B cell (primary cell): ENCODE data around the gene PDCD1LG2. TPM values are rescaled to one million over a fixed set of nuclear protein-coding genes. Genes with fewer than 3 reads are reported as not detected.

ENCODE experiments used
- ATAC-seq: fragments of 200-7000 bp; cut with Tn5 transposase; one replicate; pipeline ENCODE4 v1.10.0; 2021; ENCODE audit warnings: low read depth, mild to moderate bottlenecking, moderate number of reproducible peaks, moderate library complexity
- CTCF ChIA-PET: fragments of 350-600 bp; sonication (Branson Sonifier 250); formaldehyde crosslinking; loops from one replicate; lab custom pipeline; 2021; ENCODE audit warnings: antibody characterized with exemption, inconsistent platforms; lab: Charles Lee
- POLR2A ChIA-PET: fragments of 350-600 bp; sonication (Branson Sonifier 250); formaldehyde crosslinking; loops from one replicate; lab custom pipeline; 2021; ENCODE audit warnings: antibody characterized with exemption; lab: Charles Lee
- DNase-seq: peaks from one replicate; pipeline ENCODE4 v3.0.0; 2013
- H2AFZ ChIP-seq: 2 replicates; pipeline ENCODE4 v1.6.1; 2012; ENCODE audit warnings: mild to moderate bottlenecking, low read depth, low read length; ENCODE audit not compliant: insufficient read depth, poor library complexity, severe bottlenecking
- H3K27ac ChIP-seq, 2 donors: 1 replicate in 1 of 2; 2 replicates in 1 of 2; pipeline ENCODE4 v1.5.1; 2012 to 2013; ENCODE audit warnings: low read length in 2 of 2, mild to moderate bottlenecking in 2 of 2, moderate library complexity in 1 of 2
- H3K27me3 ChIP-seq, 4 experiments: fragments of 200-600 bp in 1 of 4; sonication (generic) in 1 of 4; replicated peaks in 1 of 4; 1 replicate in 2 of 4; 2 replicates in 2 of 4; pipeline versions ENCODE4 v1.6.1 to v1.7.0; 2013 to 2016; ENCODE audit warnings: low read length in 3 of 4, mild to moderate bottlenecking in 2 of 4, mixed read lengths in 1 of 4, moderate library complexity in 1 of 4; ENCODE audit not compliant: insufficient read depth in 4 of 4, control insufficient read depth in 3 of 4; ENCODE audit errors: control extremely low read depth in 1 of 4
- H3K36me3 ChIP-seq, 2 experiments: replicated peaks in 1 of 2; 1 replicate in 1 of 2; 2 replicates in 1 of 2; pipeline versions ENCODE4 v1.6.1 to v1.7.1; 2013; ENCODE audit warnings: low read length in 1 of 2; ENCODE audit not compliant: insufficient read depth in 2 of 2, control insufficient read depth in 1 of 2; ENCODE audit errors: control extremely low read depth in 1 of 2, extremely low read depth in 1 of 2
- H3K4me1 ChIP-seq, 2 donors: fragments of 200-600 bp in 1 of 2; sonication (generic) in 1 of 2; 1 replicate in 1 of 2; 2 replicates in 1 of 2; pipeline versions ENCODE4 v1.5.1 to v1.6.1; 2013 to 2017; ENCODE audit warnings: low read length in 2 of 2; ENCODE audit not compliant: control insufficient read depth in 2 of 2, insufficient read depth in 2 of 2
- H3K4me2 ChIP-seq: replicated peaks from 2 replicates; pipeline ENCODE3; 2012; ENCODE audit warnings: mild to moderate bottlenecking, low read depth, low read length; ENCODE audit not compliant: poor library complexity, severe bottlenecking
- H3K4me3 ChIP-seq, 5 experiments: fragments of 200-600 bp in 1 of 5; sonication (generic) in 1 of 5; 1 replicate in 3 of 5; 2 replicates in 2 of 5; pipeline versions ENCODE4 v1.5.1 to v1.7.0; 2011 to 2016; ENCODE audit warnings: low read length in 4 of 5, mild to moderate bottlenecking in 4 of 5, low read depth in 2 of 5, control low read depth in 1 of 5, moderate library complexity in 1 of 5; ENCODE audit not compliant: insufficient read depth in 1 of 5; ENCODE audit errors: control extremely low read depth in 1 of 5, extremely low read depth in 1 of 5
- H3K79me2 ChIP-seq: fragments of 200-600 bp; sonication (generic); one replicate; pipeline ENCODE4 v1.6.0; 2016; ENCODE audit warnings: low read length; ENCODE audit not compliant: control insufficient read depth, insufficient read depth
- H3K9ac ChIP-seq: fragments of 200-600 bp; sonication (generic); 2 replicates; pipeline ENCODE4 v1.6.1; 2017; ENCODE audit warnings: mild to moderate bottlenecking, low read length, moderate library complexity
- H3K9me3 ChIP-seq, 3 donors: one replicate each; pipeline versions ENCODE4 v1.6.1 to v1.7.1; 2013; ENCODE audit warnings: low read length in 2 of 3; ENCODE audit not compliant: control insufficient read depth in 2 of 3, insufficient read depth in 1 of 3; ENCODE audit errors: control extremely low read depth in 1 of 3
- H4K20me1 ChIP-seq: 2 replicates; pipeline ENCODE4 v1.6.0; 2012; ENCODE audit warnings: mild to moderate bottlenecking, low read length; ENCODE audit not compliant: insufficient read depth, control insufficient read depth, poor library complexity, severe bottlenecking
- H3K27ac Mint-ChIP-seq: one replicate; pipeline ENCODE4 v1.8.0; 2021; ENCODE audit warnings: mixed read lengths
- H3K27me3 Mint-ChIP-seq: one replicate; pipeline ENCODE4 v1.8.0; 2021; ENCODE audit warnings: mixed read lengths
- H3K4me1 Mint-ChIP-seq: one replicate; pipeline ENCODE4 v1.8.0; 2021; ENCODE audit warnings: mixed read lengths
- H3K4me3 Mint-ChIP-seq: one replicate; pipeline ENCODE4 v1.8.0; 2021; ENCODE audit warnings: mixed read lengths
- H3K9me3 Mint-ChIP-seq: one replicate; pipeline ENCODE4 v1.8.0; 2022; ENCODE audit warnings: mixed read lengths; ENCODE audit not compliant: insufficient read depth
- EZH2 ChIP-seq: IDR thresholded peaks from 2 replicates; pipeline ENCODE4 v1.6.1; 2012; ENCODE audit warnings: borderline replicate concordance, low read depth, mild to moderate bottlenecking, moderate library complexity, low read length; ENCODE audit not compliant: insufficient read depth, poor library complexity, severe bottlenecking
- WGBS: methylation state at CpG from one replicate; pipeline ENCODE4 v1.1.5; 2013; ENCODE audit warnings: missing lambda C conversion rate; ENCODE audit not compliant: insufficient coverage; 5-methylcytosine and 5-hydroxymethylcytosine counted together
- intact Hi-C: fragments of 100-400 bp; cut with micrococcal nuclease; formaldehyde crosslinking; loops from one replicate; pipeline ENCODE4 v1.10.0; 2022
- polyA plus RNA-seq: library from polyadenylated mRNA; depleted of rRNA; stranded (reverse); fragments of >200 nt; gene quantifications from 2 replicates; pipeline ENCODE4 v1.2.3, GENCODE V29; 2012
- total RNA-seq, 2 donors: library from RNA; stranded (reverse); fragments of 120-200 nt in 1 of 2; gene quantifications; 1 replicate in 1 of 2; 2 replicates in 1 of 2; pipeline versions ENCODE4 v1.2.3 to v1.2.4, GENCODE V29; 2013 to 2022
- TF ChIP-seq, protein P1 (sequence below): fragments of 200-600 bp; IDR thresholded peaks from one replicate; pipeline ENCODE4 v1.8.0; 2022; ENCODE audit warnings: antibody characterized with exemption, mild to moderate bottlenecking

Gene PDCD1LG2
- total and polyA plus RNA-seq, 2 donors (not counting 1 experiment from before 2014, with no cell fraction given) = 0.67 TPM; not detected in 1

DNA sequence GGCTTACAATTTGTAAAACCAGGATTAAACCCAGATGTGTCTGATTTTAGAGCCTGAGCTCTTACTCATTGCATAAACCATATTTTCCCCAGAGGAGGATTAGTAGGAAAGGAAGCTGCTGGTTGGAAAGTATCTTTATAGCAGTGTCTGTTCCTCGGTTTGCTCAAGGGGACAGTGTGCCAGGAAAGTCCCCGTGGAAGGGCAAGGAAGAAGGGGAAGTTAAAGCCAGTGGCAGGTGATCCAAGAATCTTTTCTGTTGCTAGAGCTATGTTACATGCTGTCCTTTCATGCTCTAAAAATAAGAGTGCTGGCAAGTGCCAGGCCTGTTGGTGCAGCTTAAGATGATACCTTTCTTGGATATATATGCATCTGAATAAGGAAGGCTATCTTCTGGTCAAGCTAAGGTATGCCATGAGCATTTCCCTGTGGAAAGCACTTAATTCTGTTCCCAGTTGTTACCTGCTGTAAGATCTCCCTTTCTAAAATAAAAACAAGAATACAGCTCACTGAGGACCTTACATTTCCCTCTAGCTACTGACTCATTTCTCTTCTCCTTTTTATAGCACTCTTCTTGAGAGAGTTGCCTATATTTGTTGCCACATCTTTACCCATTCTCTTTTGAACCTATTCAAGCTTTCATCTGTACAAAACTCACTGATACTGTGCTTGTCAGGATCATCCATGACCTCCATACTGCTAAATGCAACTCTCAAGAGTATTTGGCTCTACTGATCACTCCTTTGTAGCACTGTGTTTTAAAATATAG lies 8.0 kb downstream of the PDCD1LG2 start:
- H3K4me1 Mint-ChIP-seq = peaks cover 27% of the 10 kb centered on the region
- Histone ChIP-seq H3K27me3 (peaks cover 0 to 7% (median 0%) of the 10 kb centered on the region in 4 experiments), H3K27ac (no peak overlapping the region), H3K9me3 (no peaks in the 10 kb centered on the region), H3K4me1 (peaks cover 4 to 10% of the 10 kb centered on the region in 2 donors), H3K9ac (no peak overlapping the region), H4K20me1 (no peaks in the 10 kb centered on the region), H3K4me3 (no peak overlapping the region), H3K79me2 (no peaks in the 10 kb centered on the region), H2AFZ (no peak overlapping the region), H3K36me3 (no peaks in the 10 kb centered on the region), H3K4me2 (no peak overlapping the region)
- H3K27me3 Mint-ChIP-seq = no peaks in the 10 kb centered on the region
- ChIA-PET CTCF (interaction anchor here (1.1 to 1.4 kb wide), 2 partner anchors 68 to 76 kb away, joined by 3 to 5 read pairs; partner anchors contain the start of gene CD274), POLR2A (no interaction called here)
- no peak overlapping the region for H3K27ac Mint-ChIP-seq
- 28% methylated on average over 2 of the region's 2 CpGs for whole genome bisulfite sequencing
- intact Hi-C loops = no loop called here
- ATAC-seq = no peak
- no peak for TF ChIP-seq EZH2
- TF ChIP-seq, protein P1, sequence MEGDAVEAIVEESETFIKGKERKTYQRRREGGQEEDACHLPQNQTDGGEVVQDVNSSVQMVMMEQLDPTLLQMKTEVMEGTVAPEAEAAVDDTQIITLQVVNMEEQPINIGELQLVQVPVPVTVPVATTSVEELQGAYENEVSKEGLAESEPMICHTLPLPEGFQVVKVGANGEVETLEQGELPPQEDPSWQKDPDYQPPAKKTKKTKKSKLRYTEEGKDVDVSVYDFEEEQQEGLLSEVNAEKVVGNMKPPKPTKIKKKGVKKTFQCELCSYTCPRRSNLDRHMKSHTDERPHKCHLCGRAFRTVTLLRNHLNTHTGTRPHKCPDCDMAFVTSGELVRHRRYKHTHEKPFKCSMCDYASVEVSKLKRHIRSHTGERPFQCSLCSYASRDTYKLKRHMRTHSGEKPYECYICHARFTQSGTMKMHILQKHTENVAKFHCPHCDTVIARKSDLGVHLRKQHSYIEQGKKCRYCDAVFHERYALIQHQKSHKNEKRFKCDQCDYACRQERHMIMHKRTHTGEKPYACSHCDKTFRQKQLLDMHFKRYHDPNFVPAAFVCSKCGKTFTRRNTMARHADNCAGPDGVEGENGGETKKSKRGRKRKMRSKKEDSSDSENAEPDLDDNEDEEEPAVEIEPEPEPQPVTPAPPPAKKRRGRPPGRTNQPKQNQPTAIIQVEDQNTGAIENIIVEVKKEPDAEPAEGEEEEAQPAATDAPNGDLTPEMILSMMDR = no peak
- H3K9me3 Mint-ChIP-seq = no peaks in the 10 kb centered on the region
- DNase-seq = no peak
- H3K4me3 Mint-ChIP-seq = no peak overlapping the region

DNA sequence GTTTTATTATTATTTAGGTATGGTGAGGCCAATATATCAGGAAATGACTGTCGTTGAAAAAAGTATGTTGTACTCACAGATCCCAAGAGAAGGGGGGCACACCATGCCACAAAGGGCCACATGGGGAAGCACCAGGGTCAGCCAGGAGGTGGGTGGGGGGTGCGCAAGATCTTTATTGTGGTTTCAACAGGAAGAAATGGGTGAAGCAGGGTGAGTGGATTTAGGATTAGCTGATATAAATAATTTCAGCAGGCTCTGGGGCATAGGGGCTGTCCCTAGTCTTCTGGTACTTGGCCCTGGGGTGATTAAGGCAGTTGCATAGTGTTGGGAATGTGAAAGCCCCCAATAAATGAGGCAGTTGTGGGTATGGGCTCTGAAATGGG lies 8.6 kb downstream of the PDCD1LG2 start:
- Histone ChIP-seq H3K4me1 (peaks cover 4 to 10% of the 10 kb centered on the region in 2 donors), H2AFZ (no peak overlapping the region), H3K27me3 (peaks cover 0 to 7% (median 0%) of the 10 kb centered on the region in 4 experiments), H3K4me2 (no peak overlapping the region), H3K27ac (no peak overlapping the region), H4K20me1 (no peaks in the 10 kb centered on the region), H3K9ac (no peak overlapping the region), H3K9me3 (no peaks in the 10 kb centered on the region), H3K79me2 (no peaks in the 10 kb centered on the region), H3K36me3 (no peaks in the 10 kb centered on the region), H3K4me3 (no peak overlapping the region)
- POLR2A ChIA-PET = no interaction called here
- ATAC-seq = no peak
- Mint-ChIP-seq H3K4me1 (peaks cover 23% of the 10 kb centered on the region), H3K4me3 (no peak overlapping the region), H3K27ac (no peak overlapping the region), H3K27me3 (no peaks in the 10 kb centered on the region), H3K9me3 (no peaks in the 10 kb centered on the region)
- no peak for DNase-seq
- CTCF ChIA-PET = interaction anchor here (1.1 to 1.4 kb wide), 2 partner anchors 68 to 77 kb away, joined by 3 to 5 read pairs; partner anchors contain the start of gene CD274
- TF ChIP-seq EZH2 = no peak
- TF ChIP-seq, protein P1 = no peak
- intact Hi-C loops = no loop called here
- 0% methylated on average over 2 of the region's 2 CpGs for WGBS
